Nephron (organoid): Measurements from ENCODE around the gene ZYG11B.
"Not testable (repeated sequence)": the region's sequence is repeated elsewhere in the genome, so short reads cannot be mapped to it uniquely, and the experiment has no call there.

Experiments used
- H3K27ac Mint-ChIP-seq, 3 experiments: 2 replicates each; pipeline ENCODE4 v1.8.0; 2020; ENCODE audit warnings: mixed read lengths in 3 of 3, mild to moderate bottlenecking in 2 of 3, moderate library complexity in 1 of 3
- H3K27me3 Mint-ChIP-seq: 2 replicates; pipeline ENCODE4 v1.8.0; 2021; ENCODE audit warnings: low read depth, mild to moderate bottlenecking, moderate library complexity, mixed read lengths
- H3K36me3 Mint-ChIP-seq: 2 replicates; pipeline ENCODE4 v1.8.0; 2020; ENCODE audit warnings: low read depth, mixed read lengths
- H3K4me1 Mint-ChIP-seq: 2 replicates; pipeline ENCODE4 v1.8.0; 2020; ENCODE audit warnings: mixed read lengths
- H3K4me3 Mint-ChIP-seq, 3 experiments: 2 replicates each; pipeline ENCODE4 v1.8.0; 2020; ENCODE audit warnings: mild to moderate bottlenecking in 3 of 3, mixed read lengths in 3 of 3, moderate library complexity in 2 of 3
- H3K9me3 Mint-ChIP-seq: 2 replicates; pipeline ENCODE4 v1.8.0; 2020; ENCODE audit warnings: mixed read lengths
- TF ChIP-seq, protein P1 (sequence below), 3 experiments: fragments of 200-600 bp; sonication (generic); IDR thresholded peaks; one replicate each; pipeline ENCODE4 v1.5.0; 2021; ENCODE audit warnings: antibody characterized with exemption in 3 of 3; ENCODE audit not compliant: unreplicated experiment in 3 of 3

ZYG11B gene

DNA sequence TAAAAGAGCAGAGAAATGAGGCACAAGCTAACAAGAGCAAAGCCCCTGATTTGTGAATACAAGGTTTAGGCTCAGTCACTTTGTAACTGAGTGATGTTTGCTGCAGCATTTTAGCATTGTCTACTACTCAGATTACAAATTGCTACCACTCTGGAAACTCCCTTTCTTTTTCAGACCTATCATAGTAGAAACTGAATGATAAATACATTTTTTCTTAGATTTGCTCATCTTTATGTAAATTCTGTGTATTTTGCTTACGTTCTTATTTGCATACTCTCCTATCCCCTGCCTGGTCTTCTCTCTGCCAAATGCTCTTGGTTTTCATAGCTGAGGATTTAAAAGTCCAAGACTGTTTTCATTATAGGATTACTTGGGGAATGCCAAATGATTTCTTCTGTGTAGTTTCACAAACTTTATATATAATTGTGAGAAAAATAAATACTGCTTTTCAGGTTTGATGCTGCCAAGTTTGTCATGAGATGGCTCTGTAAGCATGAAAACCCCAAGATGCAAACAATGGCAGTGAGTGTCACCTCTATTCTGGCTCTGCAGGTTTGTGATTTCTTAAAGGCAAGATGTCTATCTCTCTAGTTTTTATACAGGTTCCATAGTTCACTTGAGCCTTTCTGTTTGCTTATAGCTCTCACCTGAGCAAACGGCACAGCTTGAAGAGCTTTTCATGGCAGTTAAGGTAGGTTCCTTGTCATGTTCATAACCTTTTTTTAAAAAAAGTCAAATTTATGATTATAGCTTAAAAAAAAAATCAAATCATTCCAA lies 141.0 kb downstream of the ZYG11B start:
- Mint-ChIP-seq H3K4me1 (peaks cover 5% of the 10 kb centered on the region), H3K9me3 (no peaks in the 10 kb centered on the region), H3K27me3 (no peaks in the 10 kb centered on the region), H3K4me3 (no peak overlapping the region), H3K27ac (no peak overlapping the region), H3K36me3 (no peaks in the 10 kb centered on the region)
- TF ChIP-seq, protein P1, sequence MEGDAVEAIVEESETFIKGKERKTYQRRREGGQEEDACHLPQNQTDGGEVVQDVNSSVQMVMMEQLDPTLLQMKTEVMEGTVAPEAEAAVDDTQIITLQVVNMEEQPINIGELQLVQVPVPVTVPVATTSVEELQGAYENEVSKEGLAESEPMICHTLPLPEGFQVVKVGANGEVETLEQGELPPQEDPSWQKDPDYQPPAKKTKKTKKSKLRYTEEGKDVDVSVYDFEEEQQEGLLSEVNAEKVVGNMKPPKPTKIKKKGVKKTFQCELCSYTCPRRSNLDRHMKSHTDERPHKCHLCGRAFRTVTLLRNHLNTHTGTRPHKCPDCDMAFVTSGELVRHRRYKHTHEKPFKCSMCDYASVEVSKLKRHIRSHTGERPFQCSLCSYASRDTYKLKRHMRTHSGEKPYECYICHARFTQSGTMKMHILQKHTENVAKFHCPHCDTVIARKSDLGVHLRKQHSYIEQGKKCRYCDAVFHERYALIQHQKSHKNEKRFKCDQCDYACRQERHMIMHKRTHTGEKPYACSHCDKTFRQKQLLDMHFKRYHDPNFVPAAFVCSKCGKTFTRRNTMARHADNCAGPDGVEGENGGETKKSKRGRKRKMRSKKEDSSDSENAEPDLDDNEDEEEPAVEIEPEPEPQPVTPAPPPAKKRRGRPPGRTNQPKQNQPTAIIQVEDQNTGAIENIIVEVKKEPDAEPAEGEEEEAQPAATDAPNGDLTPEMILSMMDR (IDR thresholded peaks at IDR 0.05; ENCODE audit: unreplicated experiment in 3 of 3), result no peak

DNA sequence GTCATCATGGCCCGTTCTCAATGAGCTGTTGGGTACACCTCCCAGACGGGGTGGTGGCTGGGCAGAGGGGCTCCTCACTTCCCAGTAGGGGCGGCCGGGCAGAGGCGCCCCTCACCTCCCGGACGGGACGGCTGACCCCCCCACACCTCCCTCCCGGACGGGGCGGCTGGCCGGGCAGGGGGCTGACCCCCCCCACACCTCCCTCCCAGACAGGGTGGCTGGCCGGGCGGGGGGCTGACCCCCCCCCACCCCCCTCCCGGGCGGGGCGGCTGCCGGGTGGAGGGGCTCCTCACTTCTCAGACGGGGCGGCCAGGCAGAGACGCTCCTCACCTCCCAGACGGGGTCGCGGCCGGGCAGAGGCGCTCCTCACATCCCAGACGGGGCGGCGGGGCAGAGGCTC lies 143.5 kb downstream of the ZYG11B start:
- not testable (repeated sequence) for H3K4me3 Mint-ChIP-seq, H3K27ac Mint-ChIP-seq, H3K36me3 Mint-ChIP-seq, H3K27me3 Mint-ChIP-seq, H3K9me3 Mint-ChIP-seq, H3K4me1 Mint-ChIP-seq

- no peak overlapping the region for H3K4me3 Mint-ChIP-seq
- H3K4me1 Mint-ChIP-seq, result no peaks in the 10 kb centered on the region
- no peaks in the 10 kb centered on the region for H3K36me3 Mint-ChIP-seq
- no peak overlapping the region for H3K27ac Mint-ChIP-seq
- H3K27me3 Mint-ChIP-seq, result no peaks in the 10 kb centered on the region
- H3K9me3 Mint-ChIP-seq, result no peaks in the 10 kb centered on the region
- TF ChIP-seq, protein P1 (IDR thresholded peaks at IDR 0.05; ENCODE audit: unreplicated experiment in 3 of 3), result no peak
Measured at GRCh38 chr1:52876843-52877242, 150.6 kb downstream of the ZYG11B start.
